ENCODE data around the gene RUNDC3A.
A peak's percentile ranks its signal among the peaks of the same experiment; 100 is the strongest.

RUNDC3A gene

DNA sequence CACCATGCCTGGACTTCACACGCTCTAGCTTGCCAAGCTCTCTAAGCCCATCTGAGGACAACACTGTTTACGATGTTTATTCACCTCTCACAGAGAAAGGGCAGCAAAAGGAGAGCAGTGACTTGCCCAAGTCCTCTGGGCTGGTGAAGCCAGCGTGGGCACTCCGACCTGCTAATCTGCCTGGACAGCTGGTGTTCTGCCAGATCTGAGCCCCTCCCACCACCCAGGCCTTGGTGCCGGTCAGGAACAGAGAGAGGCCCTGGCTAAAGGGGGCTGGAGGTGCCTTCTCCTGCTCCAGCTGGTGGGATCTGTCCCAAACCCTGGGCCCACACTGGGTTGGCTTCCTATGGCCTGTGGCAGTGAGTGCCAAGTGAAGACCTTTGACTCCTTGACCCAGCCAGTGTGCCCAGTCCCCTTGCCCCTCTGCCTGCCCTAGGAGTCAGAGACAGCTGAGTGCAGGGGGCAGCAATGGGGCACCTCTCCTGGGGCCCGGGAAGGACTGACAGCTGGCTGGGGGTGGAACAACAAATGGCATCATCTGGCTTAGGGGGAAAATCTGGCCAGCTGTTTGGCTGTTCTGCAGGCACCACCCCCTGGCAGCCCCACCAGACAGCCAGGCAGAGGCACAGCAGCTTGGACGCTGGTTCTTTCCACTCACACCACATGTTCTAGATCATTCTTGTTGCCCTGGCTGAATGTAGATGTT is 38.7 kb upstream of the RUNDC3A start:
- H3K27ac ChIP-seq (ENCODE audit: low read length): no peak overlapping the region
- H3K4me1 ChIP-seq (ENCODE audit: control insufficient read depth, insufficient read depth, low read length): peaks cover 2% of the 10 kb centered on the region; the same call in 1 of the 2 replicates
- DNase-seq (ENCODE audit: low read depth, low spot score): no peak
- H3K27me3 ChIP-seq (ENCODE audit: control insufficient read depth, insufficient read depth, low read length): no peaks in the 10 kb centered on the region
- no peaks in the 10 kb centered on the region for H3K36me3 ChIP-seq (ENCODE audit: control insufficient read depth, insufficient read depth, low read length)
- no peak overlapping the region for H3K4me3 ChIP-seq (ENCODE audit: low read length)
- H3K9me3 ChIP-seq (ENCODE audit: control insufficient read depth, insufficient read depth, low read length): no peaks in the 10 kb centered on the region
- no CpG with 5 or more reads among the region's 7 CpGs for WGBS (ENCODE audit: insufficient coverage, insufficient read length)

DNA sequence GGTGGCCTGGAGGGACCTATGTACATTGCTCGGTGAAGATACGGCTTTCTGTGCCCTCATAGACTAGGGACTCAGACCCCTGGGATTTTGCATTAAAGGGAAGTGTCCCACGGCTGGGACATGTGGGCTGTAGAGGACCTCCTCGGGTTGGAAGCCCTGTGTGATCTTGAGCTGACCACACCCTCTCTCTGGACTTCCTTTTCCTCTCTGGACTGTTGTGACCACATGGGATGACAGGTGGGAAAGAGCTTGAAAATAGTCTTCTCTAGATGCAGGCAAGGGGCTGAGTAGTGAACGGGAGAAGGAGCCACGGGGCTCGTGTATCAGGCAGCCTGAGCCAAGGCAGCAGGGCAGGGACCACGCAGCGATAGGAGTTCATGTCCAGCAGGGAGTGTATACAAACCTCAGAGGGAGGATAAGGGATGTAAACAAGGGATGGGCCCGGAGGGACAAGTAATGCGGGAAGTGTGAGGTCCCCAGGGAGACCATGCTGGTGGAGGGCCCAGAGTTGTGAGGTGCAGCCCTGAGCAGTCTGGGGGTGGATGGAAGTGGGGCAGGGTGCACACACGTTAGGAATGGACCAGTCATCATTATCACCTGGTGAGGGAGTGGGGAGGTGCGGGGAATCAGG is 36.0 kb upstream of the RUNDC3A start:
- H3K27ac ChIP-seq (ENCODE audit: low read length): no peak overlapping the region
- DNase-seq (ENCODE audit: low read depth, low spot score): no peak
- H3K27me3 ChIP-seq (ENCODE audit: control insufficient read depth, insufficient read depth, low read length): no peaks in the 10 kb centered on the region
- H3K4me1 ChIP-seq (ENCODE audit: control insufficient read depth, insufficient read depth, low read length): peaks cover 2% of the 10 kb centered on the region; the same call in 1 of the 2 replicates
- WGBS (ENCODE audit: insufficient coverage, insufficient read length): no CpG with 5 or more reads among the region's 13 CpGs
- no peaks in the 10 kb centered on the region for H3K9me3 ChIP-seq (ENCODE audit: control insufficient read depth, insufficient read depth, low read length)
- no peaks in the 10 kb centered on the region for H3K36me3 ChIP-seq (ENCODE audit: control insufficient read depth, insufficient read depth, low read length)
- H3K4me3 ChIP-seq (ENCODE audit: low read length): no peak overlapping the region

DNA sequence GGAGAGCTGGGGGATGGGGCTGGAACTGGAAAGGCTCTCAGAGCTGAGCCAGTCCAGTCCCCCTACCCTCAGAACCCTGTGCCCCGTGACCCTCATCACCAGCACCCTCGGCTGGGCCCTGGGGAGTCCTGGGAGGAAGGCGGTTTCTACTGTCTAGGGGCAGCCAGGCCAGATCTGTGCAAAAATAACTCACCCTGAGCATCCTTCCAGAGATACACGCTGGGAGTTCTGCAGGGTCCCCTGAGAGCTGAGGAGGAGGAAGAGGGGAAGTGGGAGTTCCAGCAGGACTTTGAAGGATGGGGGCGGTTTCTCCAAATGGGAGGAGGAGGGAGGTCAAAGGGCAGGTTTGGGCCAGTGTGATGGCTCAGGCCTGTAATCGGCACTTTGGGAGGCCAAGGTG is 35.4 kb upstream of the RUNDC3A start:
- no CpG with 5 or more reads among the region's 6 CpGs for WGBS (ENCODE audit: insufficient coverage, insufficient read length)
- no peak overlapping the region for H3K4me3 ChIP-seq (ENCODE audit: low read length)

GRCh38 chr17:44273607-44274006 is 34.8 kb upstream of the RUNDC3A start:
- no peak overlapping the region for H3K4me3 ChIP-seq (ENCODE audit: low read length)
- no peaks in the 10 kb centered on the region for H3K9me3 ChIP-seq (ENCODE audit: control insufficient read depth, insufficient read depth, low read length)
- no CpG with 5 or more reads among the region's 5 CpGs for WGBS (ENCODE audit: insufficient coverage, insufficient read length)
- H3K4me1 ChIP-seq (ENCODE audit: control insufficient read depth, insufficient read depth, low read length): peaks cover 2% of the 10 kb centered on the region; the same call in 1 of the 2 replicates
- no peaks in the 10 kb centered on the region for H3K36me3 ChIP-seq (ENCODE audit: control insufficient read depth, insufficient read depth, low read length)
- no peaks in the 10 kb centered on the region for H3K27me3 ChIP-seq (ENCODE audit: control insufficient read depth, insufficient read depth, low read length)
- no peak overlapping the region for H3K27ac ChIP-seq (ENCODE audit: low read length)
- no peak for DNase-seq (ENCODE audit: low read depth, low spot score)

More for the DNA sequence above, 35.4 kb upstream of the RUNDC3A start:
- DNase-seq (ENCODE audit: low read depth, low spot score): no peak
- Histone ChIP-seq H3K9me3 (ENCODE audit: control insufficient read depth, insufficient read depth, low read length) (no peaks in the 10 kb centered on the region), H3K4me1 (ENCODE audit: control insufficient read depth, insufficient read depth, low read length) (peaks cover 2% of the 10 kb centered on the region; the same call in 1 of the 2 replicates), H3K27me3 (ENCODE audit: control insufficient read depth, insufficient read depth, low read length) (no peaks in the 10 kb centered on the region), H3K27ac (ENCODE audit: low read length) (no peak overlapping the region), H3K36me3 (ENCODE audit: control insufficient read depth, insufficient read depth, low read length) (no peaks in the 10 kb centered on the region)

DNA sequence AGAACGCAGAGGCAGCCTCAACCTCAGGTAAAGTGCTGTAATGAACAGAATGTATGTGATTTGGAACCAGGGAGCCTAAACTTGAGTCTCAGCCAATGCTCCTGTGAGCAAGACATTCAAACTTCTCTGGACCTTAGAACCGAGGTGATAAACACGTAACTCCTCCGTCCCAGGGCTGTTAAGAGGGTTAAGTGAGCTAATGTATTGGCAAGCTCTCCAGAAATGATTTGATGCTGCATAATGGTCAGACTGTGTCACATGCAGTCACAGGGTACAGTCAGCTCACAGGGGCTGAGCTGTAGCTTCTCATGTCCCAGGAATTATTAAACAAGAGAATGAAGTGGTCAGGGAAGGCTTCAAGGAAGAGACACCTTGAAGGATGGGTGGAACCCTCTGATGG is 30.4 kb upstream of the RUNDC3A start:
- no peak for DNase-seq (ENCODE audit: low read depth, low spot score)
- no CpG with 5 or more reads among the region's 4 CpGs for WGBS (ENCODE audit: insufficient coverage, insufficient read length)
- Histone ChIP-seq H3K27ac (ENCODE audit: low read length) (no peak overlapping the region), H3K4me3 (ENCODE audit: low read length) (no peak overlapping the region), H3K9me3 (ENCODE audit: control insufficient read depth, insufficient read depth, low read length) (no peaks in the 10 kb centered on the region), H3K27me3 (ENCODE audit: control insufficient read depth, insufficient read depth, low read length) (no peaks in the 10 kb centered on the region), H3K36me3 (ENCODE audit: control insufficient read depth, insufficient read depth, low read length) (no peaks in the 10 kb centered on the region), H3K4me1 (ENCODE audit: control insufficient read depth, insufficient read depth, low read length) (peaks cover 9% of the 10 kb centered on the region)

DNA sequence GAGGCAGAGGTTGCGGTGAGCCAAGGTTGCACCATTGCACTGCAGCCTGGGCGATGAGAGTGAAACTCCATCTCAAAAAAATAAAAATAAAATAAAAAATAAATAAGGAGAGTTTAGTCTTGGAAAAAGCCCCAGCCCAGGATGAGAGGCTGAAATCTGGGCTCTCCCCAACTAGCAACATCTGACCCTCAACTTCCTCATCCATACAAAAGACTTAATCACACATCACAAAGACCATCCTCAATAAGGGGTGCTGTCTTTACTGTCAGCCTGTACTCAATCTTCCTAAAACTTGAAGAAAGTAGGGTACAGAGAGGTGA is 29.1 kb upstream of the RUNDC3A start:
- no CpG with 5 or more reads among the region's 2 CpGs for WGBS (ENCODE audit: insufficient coverage, insufficient read length)
- H3K4me3 ChIP-seq (ENCODE audit: low read length): no peak overlapping the region
- H3K36me3 ChIP-seq (ENCODE audit: control insufficient read depth, insufficient read depth, low read length): no peaks in the 10 kb centered on the region
- no peaks in the 10 kb centered on the region for H3K27me3 ChIP-seq (ENCODE audit: control insufficient read depth, insufficient read depth, low read length)
- H3K4me1 ChIP-seq (ENCODE audit: control insufficient read depth, insufficient read depth, low read length): peaks cover 7% of the 10 kb centered on the region
- no peaks in the 10 kb centered on the region for H3K9me3 ChIP-seq (ENCODE audit: control insufficient read depth, insufficient read depth, low read length)
- no peak overlapping the region for H3K27ac ChIP-seq (ENCODE audit: low read length)
- DNase-seq (ENCODE audit: low read depth, low spot score): no peak

DNA sequence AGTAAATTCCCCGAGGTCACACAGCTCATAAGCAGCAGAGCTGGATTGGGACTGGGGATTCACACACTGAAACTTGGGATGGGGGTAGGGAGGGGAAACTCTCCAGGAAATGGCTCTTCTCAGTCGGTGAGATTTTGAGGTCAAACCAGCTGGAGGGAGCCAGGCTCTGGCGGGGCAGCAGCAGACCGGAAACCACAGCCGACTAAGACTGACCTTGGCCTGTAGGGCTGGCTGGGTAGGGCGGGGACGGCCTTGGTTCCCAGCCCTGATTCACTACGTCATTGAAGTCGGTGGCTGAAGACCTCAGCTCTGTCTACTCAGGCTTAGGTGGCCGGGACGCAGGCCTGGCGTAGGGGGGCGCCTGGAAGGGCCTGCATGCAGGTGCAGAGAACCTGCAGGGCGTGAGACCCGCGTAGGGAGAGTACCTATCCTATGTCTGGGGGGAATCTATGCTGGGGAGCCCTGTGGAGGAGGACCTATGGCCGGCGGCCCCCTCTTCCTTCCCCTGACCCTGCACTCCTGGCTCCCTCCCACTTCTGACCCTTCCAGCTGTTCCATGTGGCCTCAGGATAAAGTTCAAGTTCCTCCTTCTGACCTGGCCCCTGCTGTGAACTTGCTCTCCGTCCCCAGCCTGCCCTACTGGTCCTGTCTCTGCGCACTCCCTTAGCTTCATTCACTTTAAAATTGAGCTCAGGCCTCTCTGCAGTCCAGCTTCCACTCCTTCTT is 28.6 kb upstream of the RUNDC3A start:
- H3K27me3 ChIP-seq (ENCODE audit: control insufficient read depth, insufficient read depth, low read length): no peaks in the 10 kb centered on the region
- no peak overlapping the region for H3K4me3 ChIP-seq (ENCODE audit: low read length)
- H3K9me3 ChIP-seq (ENCODE audit: control insufficient read depth, insufficient read depth, low read length): no peaks in the 10 kb centered on the region
- H3K4me1 ChIP-seq (ENCODE audit: control insufficient read depth, insufficient read depth, low read length): peaks cover 7% of the 10 kb centered on the region
- H3K36me3 ChIP-seq (ENCODE audit: control insufficient read depth, insufficient read depth, low read length): no peaks in the 10 kb centered on the region
- peak; percentile 68 for DNase-seq (ENCODE audit: low read depth, low spot score)
- no peak overlapping the region for H3K27ac ChIP-seq (ENCODE audit: low read length)
- WGBS (ENCODE audit: insufficient coverage, insufficient read length): no CpG with 5 or more reads among the region's 20 CpGs

GRCh38 chr17:44280392-44280937 is 27.9 kb upstream of the RUNDC3A start:
- WGBS (ENCODE audit: insufficient coverage, insufficient read length): no CpG with 5 or more reads among the region's 12 CpGs
- Histone ChIP-seq H3K27ac (ENCODE audit: low read length) (no peak overlapping the region), H3K4me3 (ENCODE audit: low read length) (no peak overlapping the region), H3K4me1 (ENCODE audit: control insufficient read depth, insufficient read depth, low read length) (peaks cover 7% of the 10 kb centered on the region), H3K36me3 (ENCODE audit: control insufficient read depth, insufficient read depth, low read length) (no peaks in the 10 kb centered on the region), H3K9me3 (ENCODE audit: control insufficient read depth, insufficient read depth, low read length) (no peaks in the 10 kb centered on the region), H3K27me3 (ENCODE audit: control insufficient read depth, insufficient read depth, low read length) (no peaks in the 10 kb centered on the region)
- no peak for DNase-seq (ENCODE audit: low read depth, low spot score)

- Histone ChIP-seq H3K4me3 (ENCODE audit: low read length) (no peak overlapping the region), H3K9me3 (ENCODE audit: control insufficient read depth, insufficient read depth, low read length) (no peaks in the 10 kb centered on the region), H3K27me3 (ENCODE audit: control insufficient read depth, insufficient read depth, low read length) (no peaks in the 10 kb centered on the region), H3K27ac (ENCODE audit: low read length) (no peak overlapping the region), H3K4me1 (ENCODE audit: control insufficient read depth, insufficient read depth, low read length) (peaks cover 7% of the 10 kb centered on the region), H3K36me3 (ENCODE audit: control insufficient read depth, insufficient read depth, low read length) (no peaks in the 10 kb centered on the region)
- DNase-seq (ENCODE audit: low read depth, low spot score): no peak
- no CpG with 5 or more reads among the region's 2 CpGs for WGBS (ENCODE audit: insufficient coverage, insufficient read length)
These were observed 26.8 kb upstream of the RUNDC3A start for GRCh38 chr17:44281570-44281969.

DNA sequence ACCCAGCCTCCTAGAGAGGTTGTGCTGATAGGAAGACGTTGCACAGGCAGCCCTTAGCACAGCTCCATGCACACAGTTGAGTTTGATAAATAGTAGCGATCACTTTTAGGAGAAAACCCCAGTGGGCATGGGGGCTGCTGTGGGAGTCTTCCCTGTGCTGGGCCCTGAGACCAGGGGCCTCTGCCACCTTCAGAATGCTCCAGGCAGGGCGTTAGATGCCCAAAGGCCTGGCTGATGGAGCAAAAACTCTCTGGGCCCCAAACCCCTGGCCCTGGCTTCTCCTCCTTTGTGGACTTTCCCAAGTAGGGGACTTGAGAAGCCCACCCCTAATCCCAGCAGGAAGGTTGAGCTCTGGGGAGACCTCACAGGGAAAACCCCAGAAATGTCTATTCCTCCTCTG is 26.1 kb upstream of the RUNDC3A start:
- no peak overlapping the region for H3K4me3 ChIP-seq (ENCODE audit: low read length)
- no peaks in the 10 kb centered on the region for H3K27me3 ChIP-seq (ENCODE audit: control insufficient read depth, insufficient read depth, low read length)
- no peak for DNase-seq (ENCODE audit: low read depth, low spot score)
- H3K9me3 ChIP-seq (ENCODE audit: control insufficient read depth, insufficient read depth, low read length): no peaks in the 10 kb centered on the region
- H3K36me3 ChIP-seq (ENCODE audit: control insufficient read depth, insufficient read depth, low read length): no peaks in the 10 kb centered on the region
- peaks cover 7% of the 10 kb centered on the region for H3K4me1 ChIP-seq (ENCODE audit: control insufficient read depth, insufficient read depth, low read length)
- no peak overlapping the region for H3K27ac ChIP-seq (ENCODE audit: low read length)
- no CpG with 5 or more reads among the region's 3 CpGs for WGBS (ENCODE audit: insufficient coverage, insufficient read length)
